Measurements from ENCODE around the gene ZNF599.

DNA sequence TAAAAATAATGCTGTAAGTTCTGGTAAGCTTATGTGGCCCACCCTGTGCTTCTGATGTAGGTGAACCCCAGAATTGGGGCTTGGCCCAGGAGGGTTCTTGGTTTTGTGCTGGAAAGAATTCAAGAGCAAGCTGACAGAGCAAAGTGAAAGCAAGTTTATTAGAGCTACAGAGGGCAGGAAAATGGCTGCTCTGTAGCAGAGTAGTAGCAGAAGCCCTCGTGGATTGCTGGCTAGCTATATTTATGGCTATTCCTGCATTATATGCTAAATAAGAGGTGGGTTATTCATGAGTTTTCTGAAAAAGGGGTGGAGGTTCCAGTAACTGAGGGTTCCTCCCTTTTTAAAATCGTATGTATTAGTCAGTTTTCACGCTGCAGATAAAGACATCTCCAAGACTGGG lies 20.6 kb upstream of the ZNF599 start:
- TF ChIP-seq, protein P1, sequence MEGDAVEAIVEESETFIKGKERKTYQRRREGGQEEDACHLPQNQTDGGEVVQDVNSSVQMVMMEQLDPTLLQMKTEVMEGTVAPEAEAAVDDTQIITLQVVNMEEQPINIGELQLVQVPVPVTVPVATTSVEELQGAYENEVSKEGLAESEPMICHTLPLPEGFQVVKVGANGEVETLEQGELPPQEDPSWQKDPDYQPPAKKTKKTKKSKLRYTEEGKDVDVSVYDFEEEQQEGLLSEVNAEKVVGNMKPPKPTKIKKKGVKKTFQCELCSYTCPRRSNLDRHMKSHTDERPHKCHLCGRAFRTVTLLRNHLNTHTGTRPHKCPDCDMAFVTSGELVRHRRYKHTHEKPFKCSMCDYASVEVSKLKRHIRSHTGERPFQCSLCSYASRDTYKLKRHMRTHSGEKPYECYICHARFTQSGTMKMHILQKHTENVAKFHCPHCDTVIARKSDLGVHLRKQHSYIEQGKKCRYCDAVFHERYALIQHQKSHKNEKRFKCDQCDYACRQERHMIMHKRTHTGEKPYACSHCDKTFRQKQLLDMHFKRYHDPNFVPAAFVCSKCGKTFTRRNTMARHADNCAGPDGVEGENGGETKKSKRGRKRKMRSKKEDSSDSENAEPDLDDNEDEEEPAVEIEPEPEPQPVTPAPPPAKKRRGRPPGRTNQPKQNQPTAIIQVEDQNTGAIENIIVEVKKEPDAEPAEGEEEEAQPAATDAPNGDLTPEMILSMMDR (conservative IDR thresholded peaks at IDR 0.05; ENCODE audit: low read depth, low read length) = no peak
- TF ChIP-seq EZH2phosphoT487 (IDR thresholded peaks at IDR 0.05; ENCODE audit: borderline replicate concordance, low read length) = no peak

All from PC-3 (cell line).